C4-2B (cell line): Measurements from ENCODE around the gene IFNB1.

Source experiments
- H3K27ac ChIP-seq: fragments of 450-650 bp; 2 replicates; pipeline ENCODE4 v1.5.1; 2017
- ZFX ChIP-seq: fragments of 450-650 bp; IDR thresholded peaks from 2 replicates; pipeline ENCODE4 v1.6.1; 2017
- TF ChIP-seq, protein P1 (sequence below): fragments of 450-650 bp; conservative IDR thresholded peaks from 2 replicates; pipeline ENCODE4 v1.5.1; 2017; ENCODE audit warnings: mild to moderate bottlenecking

Gene IFNB1

DNA sequence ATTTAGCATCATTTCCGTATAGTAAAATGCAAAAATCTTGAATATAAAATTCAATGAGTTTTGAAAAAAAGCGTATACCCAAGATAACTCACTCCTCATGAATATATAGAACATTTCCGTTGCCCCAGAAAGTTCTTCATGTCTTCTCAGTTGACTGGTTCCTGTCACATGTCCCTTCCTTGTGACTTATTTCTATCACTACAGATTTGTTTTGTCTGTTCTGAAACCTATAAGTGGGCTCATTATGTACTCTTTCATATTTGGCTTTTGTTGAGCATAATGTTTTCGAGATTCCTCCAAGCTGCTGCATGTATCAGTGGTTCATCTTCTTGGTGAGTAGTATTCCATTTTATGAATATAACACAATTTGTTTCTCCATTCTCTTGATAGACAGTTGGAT is 35.3 kb downstream of the IFNB1 start:
- TF ChIP-seq, protein P1, sequence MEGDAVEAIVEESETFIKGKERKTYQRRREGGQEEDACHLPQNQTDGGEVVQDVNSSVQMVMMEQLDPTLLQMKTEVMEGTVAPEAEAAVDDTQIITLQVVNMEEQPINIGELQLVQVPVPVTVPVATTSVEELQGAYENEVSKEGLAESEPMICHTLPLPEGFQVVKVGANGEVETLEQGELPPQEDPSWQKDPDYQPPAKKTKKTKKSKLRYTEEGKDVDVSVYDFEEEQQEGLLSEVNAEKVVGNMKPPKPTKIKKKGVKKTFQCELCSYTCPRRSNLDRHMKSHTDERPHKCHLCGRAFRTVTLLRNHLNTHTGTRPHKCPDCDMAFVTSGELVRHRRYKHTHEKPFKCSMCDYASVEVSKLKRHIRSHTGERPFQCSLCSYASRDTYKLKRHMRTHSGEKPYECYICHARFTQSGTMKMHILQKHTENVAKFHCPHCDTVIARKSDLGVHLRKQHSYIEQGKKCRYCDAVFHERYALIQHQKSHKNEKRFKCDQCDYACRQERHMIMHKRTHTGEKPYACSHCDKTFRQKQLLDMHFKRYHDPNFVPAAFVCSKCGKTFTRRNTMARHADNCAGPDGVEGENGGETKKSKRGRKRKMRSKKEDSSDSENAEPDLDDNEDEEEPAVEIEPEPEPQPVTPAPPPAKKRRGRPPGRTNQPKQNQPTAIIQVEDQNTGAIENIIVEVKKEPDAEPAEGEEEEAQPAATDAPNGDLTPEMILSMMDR, result no peak
- no peak for TF ChIP-seq ZFX
- H3K27ac ChIP-seq, result no peak overlapping the region

DNA sequence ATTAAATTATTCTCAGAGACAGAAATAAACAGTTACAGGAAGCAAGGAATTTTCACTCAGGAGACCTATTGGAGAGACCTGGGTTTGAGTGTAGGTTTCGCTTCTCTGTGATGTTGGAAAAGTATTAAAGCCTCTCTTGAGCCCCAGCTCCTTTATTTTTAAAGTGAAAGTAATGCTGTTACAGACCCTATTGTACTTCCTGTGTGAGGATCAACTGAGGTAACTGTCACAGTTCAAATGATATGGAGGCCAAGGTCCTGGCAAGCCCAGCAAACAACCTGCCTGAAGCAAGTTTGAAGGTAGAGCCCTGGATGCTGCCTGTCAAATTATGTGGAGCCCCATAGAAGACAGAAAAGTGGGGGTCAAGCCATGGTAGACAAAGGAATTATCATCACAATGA is 38.4 kb downstream of the IFNB1 start:
- no peak overlapping the region for H3K27ac ChIP-seq
- TF ChIP-seq, protein P1, result no peak
- TF ChIP-seq ZFX, result no peak

DNA sequence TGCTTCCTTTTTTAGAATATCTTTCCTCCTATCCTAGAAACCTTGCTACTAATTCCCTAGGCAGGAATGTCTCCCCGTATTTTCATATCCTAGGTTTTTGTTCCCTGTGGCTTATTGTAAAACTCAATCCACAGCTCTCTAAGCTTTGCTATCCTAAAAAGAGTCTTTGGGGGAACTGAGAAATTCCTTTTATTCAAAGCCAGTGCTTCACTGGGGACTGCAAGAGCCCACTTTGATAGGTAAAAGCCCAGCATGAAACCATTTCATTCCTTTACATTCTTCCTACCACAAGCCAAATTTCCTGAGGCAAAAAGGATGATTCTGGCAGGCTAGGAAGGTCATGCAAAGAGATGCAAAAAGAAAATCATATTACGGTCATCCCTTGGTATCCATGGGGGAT is 40.5 kb downstream of the IFNB1 start:
- TF ChIP-seq, protein P1, result no peak
- no peak for TF ChIP-seq ZFX
- no peak overlapping the region for H3K27ac ChIP-seq

DNA sequence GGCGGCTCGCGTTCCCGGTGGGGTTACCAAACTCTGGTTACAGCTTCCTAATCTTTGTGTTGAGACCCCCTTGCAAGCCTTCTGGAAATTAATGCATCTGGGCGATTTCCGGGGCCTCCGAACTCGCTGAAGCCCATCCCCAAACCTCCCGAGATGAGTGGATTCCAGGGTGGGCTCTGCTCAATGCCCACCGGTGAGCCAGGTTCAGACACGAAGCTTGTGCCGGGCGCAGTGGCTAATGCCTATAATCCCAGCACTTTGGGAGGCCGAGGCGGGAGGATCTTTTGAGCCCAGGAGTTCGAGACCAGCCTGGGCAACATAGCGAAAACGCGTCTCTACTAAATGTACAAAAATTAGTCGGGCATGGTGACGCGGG is 45.9 kb downstream of the IFNB1 start:
- no peak overlapping the region for H3K27ac ChIP-seq
- TF ChIP-seq ZFX, result no peak
- TF ChIP-seq, protein P1, result no peak

DNA sequence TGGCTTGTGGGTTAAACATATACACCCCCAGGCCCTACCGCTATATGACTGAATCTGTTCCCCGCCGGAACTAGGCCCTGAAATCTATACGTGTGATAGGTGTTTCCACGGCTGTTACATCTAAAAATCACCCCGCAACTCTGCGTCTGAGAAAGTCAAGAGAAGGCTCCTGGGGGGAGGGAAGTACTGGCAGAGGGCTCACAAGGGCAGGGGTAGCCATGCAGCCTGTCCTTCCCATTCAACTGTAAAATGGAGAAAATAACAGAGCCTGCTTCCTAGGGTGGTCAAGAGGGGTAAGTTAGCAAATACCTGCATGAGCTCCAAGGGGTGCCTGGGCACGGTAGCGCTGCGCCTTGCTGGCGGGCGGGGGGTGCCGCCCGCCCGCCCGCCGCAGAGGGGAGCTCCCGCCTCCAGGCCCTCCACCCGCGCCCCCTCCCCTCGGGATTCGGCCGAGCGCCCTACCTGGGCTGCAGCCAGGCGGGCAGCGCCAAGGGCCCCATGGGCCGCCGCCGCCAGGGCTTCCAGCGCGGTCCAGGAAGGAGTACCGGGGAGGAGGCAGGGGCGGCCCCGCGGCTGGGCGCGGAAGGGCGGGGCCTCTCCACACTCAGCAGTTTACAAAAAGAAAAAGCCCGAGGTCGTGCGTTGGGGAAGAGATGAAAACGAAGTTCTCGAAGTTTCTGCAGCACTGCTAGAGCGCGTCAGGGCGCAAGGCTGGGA is 46.5 kb downstream of the IFNB1 start, which contains the start of gene HACD4:
TSS of gene HACD4 (minus strand) at position 550 of the 717 bp plus-strand sequence. CDS start at position 500, 50 bp downstream.
- no peak for TF ChIP-seq ZFX
- TF ChIP-seq, protein P1, result no peak
- no peak within 1 kb of the TSS for H3K27ac ChIP-seq

DNA sequence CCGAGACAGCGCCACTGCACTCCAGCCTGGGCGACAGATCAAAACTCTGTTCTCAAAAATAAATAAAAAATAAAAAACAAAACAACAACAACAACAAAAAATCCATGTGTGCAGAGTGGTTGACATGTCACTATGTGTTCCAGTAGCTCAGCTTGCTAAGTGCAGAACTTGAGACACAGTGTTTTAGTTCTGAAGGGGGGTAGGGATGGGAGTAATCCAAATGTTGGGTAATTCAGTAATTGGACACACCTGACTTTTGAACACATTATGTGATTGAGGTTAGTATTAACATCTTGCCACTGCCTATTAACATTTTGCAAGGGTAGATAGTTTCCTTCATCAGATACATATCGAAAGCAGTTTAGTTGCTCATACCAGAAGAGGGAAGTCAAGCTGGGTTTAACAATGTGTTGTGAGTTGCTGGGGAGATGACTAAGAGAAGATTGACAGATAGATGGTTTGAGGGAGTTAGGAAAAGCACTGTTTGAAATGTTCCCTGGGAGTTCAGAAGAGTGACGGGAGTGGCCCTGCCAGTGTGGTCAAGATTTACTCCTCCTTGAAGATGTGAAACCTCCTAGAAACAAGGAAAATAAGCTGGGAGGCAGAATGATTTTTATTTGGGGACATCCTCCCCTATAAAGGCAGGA is 47.2 kb downstream of the IFNB1 start:
- no peak for TF ChIP-seq ZFX
- TF ChIP-seq, protein P1, result no peak
- H3K27ac ChIP-seq, result no peak overlapping the region

DNA sequence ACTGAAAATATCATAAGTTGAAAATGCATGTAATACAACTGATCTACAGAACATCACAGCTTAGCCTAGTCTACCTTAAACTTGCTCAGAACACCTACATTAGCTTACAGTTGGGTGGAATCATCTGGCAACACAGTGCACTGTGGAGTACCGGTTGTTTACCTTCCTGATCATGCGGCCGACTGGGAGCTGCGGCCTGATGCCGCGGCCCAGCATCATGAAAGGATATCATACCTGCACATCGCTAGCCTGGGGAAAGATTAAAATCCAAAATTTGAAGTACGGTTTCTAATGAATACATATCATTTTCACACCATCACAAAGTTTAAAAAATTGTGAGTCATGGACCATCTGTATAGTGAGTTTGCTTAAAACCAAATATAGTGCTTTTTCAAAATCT is 48.1 kb downstream of the IFNB1 start:
- no peak for TF ChIP-seq ZFX
- TF ChIP-seq, protein P1, result no peak
- no peak overlapping the region for H3K27ac ChIP-seq
